IPS DF 4.7 (cell line): Measurements from ENCODE around the gene TMEM167A.
"Not testable (repeated sequence)": the region's sequence is repeated elsewhere in the genome, so short reads cannot be mapped to it uniquely, and the experiment has no call there.

Experiments used
- DNase-seq: peaks from one replicate; pipeline ENCODE4 v3.0.0-alpha.2; 2013; ENCODE audit warnings: low spot score; ENCODE audit errors: extremely low read depth

The TMEM167A gene

DNA sequence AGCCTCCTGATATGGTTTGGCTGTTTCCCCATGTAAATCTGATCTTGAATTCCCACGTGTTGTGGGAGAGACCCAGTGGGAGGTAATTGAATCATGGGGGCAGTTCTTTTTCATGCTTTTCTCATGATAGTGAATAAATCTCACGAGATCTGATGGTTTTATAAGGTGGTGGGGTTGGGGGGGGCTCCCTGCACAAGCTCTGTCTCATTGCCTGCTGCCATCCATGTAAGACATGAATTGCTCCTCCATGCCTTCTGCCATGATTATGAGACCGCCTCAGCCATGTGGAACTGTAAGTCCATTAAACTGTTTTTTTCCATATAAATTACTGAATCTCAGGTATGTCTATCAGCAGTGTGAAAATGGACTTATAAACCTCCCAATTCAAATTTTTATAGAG lies 13.0 kb upstream of the TMEM167A start:
- DNase-seq = no peak

DNA sequence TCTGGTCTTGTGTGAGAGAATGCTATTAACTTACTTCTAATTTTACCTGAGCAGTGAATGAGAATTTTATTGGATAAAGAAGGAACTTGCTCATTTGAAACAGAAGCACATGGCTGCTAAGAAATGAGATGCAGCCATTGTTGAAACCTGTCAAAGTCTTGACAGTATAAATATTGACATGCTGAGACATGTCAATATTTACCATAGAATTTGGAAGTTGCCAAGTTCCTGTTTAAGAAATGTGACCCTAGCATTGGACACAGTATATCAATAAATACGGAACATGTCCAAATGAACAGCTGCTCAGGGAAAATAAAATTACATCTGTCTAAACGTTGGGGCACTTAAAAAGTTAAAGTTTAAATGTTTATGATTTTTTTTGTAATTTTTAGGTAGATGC lies 7.9 kb upstream of the TMEM167A start:
- DNase-seq = no peak

DNA sequence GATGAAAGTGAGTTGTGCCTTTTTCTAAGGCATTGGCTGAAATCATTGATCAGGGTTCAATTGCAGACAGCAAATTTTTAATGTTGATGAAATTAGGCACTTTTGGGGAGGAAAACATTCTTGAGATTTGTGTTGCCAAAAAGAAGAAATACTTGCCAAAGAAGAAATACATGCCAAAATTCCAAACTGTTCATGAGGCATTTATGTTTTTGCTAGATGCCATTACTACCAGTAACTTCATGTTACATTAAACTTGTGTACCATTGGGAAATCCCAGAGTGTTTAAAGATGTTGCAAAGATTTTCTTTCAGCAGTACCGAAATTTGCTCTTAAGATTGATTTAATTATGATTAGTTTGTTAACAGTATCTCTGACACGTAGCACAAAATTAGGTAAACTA lies 7.1 kb upstream of the TMEM167A start:
- no peak for DNase-seq

DNA sequence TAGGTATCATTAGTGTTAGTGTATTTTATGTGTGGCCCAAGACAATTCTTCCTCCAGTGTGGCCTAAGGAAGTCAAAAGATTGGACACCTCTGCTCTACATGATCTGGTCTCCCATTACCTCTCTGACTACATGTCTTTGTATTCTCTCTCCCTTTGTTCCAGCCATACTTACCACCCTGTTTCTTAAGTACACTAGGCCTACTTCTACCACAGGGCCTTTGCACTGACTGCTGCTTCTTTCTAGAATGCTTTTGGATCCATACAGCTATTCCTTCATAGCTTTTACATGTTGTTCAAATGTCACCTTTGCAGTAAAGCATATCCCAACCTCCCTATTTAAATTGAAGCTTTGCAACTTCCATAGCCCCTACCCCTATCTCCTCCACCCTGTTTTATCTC lies 5.6 kb upstream of the TMEM167A start:
- no peak for DNase-seq

DNA sequence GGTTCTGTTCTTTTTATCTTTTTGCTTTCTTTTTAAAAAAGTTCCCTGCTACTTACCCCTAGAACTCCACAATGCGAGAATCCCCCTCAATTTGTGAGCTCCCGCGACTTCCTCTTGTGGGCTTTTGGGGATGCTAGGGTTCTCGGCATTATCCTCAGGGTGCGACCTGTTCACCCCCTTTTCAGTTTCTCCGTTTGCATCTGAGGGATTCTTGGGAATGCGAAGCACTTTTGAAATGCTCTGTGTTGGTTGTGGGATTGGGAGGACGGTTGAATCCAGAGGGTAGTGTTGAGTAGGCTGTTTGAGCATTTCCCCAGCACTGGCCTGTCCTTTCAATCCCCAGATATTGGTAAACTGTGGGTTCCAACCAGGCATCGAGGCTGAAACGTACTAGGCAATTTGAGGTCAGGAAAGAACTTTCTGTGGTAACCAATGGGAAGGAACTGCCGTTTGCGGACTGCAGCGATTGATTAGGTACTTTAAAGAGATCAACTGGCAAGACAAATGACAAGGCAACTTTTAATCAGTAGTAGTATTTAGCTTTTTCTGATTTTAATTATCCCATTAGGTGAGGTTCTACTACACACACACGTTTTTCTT lies 568 bp upstream of the TMEM167A start:
- no peak for DNase-seq

GRCh38 chr5:83072966-83073365 lies 4.2 kb downstream of the TMEM167A start:
- DNase-seq = no peak

GRCh38 chr5:83071286-83072051 lies 5.7 kb downstream of the TMEM167A start:
- DNase-seq = no peak

GRCh38 chr5:83069096-83069799 lies 7.9 kb downstream of the TMEM167A start:
- no peak for DNase-seq

DNA sequence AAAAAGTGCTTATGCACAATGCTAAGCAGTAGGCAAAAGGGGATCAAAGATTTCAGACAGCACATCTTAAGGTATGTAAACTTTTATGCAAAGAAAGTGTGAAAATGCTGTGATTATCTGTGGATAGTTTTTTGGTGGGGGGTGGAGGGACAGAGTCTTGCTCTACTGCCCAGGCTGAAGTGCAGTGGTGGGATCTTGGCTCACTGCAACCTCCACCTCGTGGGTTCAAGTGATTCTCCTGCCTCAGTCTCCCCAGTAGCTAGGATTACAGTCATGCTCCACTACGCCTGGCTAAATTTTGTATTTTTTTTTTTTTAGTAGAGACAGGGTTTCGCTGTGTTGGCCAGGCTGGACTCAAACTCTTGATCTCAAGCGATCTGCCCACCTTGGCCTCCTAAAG lies 9.8 kb downstream of the TMEM167A start:
- not testable (repeated sequence) for DNase-seq

DNA sequence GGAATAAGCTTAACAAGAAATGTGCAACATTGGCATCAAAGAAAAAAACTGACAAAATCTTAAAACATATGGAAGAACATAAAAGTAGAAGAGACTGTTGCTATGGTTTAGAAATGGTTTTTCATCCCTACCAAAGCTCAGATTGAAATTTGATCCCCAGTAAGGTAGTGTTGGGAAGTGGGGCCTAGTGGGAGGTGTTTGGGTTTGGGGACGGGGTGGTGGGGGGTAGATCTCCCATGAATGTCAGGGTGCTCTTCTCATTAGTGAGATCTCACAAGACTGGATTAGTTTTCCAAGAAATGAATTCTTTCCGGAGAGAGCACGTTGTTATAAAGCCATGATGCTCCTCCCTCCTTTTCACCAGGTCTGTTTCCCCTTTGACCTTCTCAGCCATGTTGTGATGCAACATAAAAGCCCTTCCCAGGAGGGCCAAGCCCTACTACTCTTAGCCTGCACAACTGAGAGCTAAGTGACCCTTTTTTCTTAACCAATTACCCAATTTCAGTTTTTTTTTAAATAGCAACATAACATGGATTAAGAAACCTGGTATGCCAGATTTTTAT lies 10.6 kb downstream of the TMEM167A start:
- no peak for DNase-seq

- DNase-seq = no peak
These were observed 17.9 kb downstream of the TMEM167A start for GRCh38 chr5:83059341-83059740.

GRCh38 chr5:83058726-83059125 lies 18.5 kb downstream of the TMEM167A start:
- DNase-seq = no peak

- DNase-seq = no peak
These were observed 22.0 kb downstream of the TMEM167A start for GRCh38 chr5:83055166-83055565.

GRCh38 chr5:83050723-83051340 lies 26.4 kb downstream of the TMEM167A start:
- no peak for DNase-seq

GRCh38 chr5:83049370-83049885 lies 27.8 kb downstream of the TMEM167A start:
- no peak for DNase-seq

DNA sequence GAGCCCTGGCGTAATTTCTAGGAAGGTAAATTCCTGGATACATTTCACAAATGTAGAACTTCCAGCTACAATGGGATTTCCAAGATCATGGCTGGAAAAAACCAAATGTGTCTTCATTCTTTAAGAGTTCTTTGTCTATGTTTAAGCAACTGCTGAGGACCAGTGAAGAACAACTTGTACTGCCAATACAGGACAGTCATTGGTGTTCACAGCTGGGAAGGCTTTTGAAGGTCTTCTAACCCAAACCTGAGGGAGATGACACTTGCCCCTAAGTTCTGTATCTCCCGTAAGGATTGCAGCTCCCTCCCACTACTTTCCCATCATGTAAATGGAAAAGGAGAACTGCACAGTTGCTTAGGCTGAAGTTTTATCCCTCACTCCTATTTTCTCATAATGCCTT lies 28.4 kb downstream of the TMEM167A start:
- no peak for DNase-seq

DNA sequence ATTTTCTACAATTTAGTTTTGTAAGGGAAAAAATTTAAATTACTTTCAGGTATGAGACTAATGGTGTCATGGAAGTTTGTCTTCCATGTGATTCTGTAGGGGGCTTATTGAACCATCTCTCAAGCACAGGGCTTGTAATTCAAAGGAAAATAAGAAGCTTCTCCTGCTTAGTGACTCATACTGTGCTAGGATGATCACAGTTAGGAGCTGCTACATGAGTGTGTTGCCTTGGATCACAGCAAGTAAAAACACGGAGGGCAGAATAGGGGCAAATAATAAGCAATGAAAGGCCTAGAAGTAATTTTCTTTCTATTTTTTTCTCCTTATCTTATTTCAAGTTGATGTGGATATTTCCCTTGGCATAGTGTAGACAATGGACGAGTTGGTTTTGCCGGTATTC lies 28.9 kb downstream of the TMEM167A start:
- no peak for DNase-seq

GRCh38 chr5:83044926-83045325 lies 32.3 kb downstream of the TMEM167A start:
- no peak for DNase-seq

DNA sequence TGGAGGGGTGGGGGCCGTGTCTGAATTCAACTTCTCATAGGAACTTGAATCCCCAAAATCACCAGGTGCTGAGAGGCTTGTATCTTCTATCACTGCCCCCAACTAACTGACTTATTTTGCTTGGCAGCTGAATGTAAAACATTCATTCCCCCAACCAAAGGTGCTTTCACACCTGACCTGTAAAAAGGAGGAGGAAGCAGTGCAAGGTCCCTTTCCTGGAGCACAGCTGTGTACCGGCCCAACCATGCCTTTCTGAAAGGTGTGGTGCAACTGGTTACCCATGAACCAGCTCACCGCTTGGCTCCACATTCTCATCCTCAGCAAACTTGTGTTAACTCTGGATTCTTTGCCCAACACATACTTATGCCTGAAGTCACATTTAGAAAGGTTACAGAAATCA lies 34.7 kb downstream of the TMEM167A start:
- DNase-seq = no peak

- DNase-seq = no peak
These were observed 38.3 kb downstream of the TMEM167A start for GRCh38 chr5:83038924-83039323.

GRCh38 chr5:83036991-83037575 lies 40.1 kb downstream of the TMEM167A start:
- DNase-seq = no peak
